Lower leg skin (tissue), 3 donors: ENCODE measurements around the gene PLXNC1.

Experiments used
- CTCF ChIP-seq, 3 donors: fragments of 450-650 bp; IDR thresholded peaks; one replicate each; pipeline ENCODE4 v1.5.1; 2016; ENCODE audit warnings: antibody characterized with exemption in 3 of 3, mild to moderate bottlenecking in 3 of 3, moderate library complexity in 2 of 3
- POLR2A ChIP-seq, 2 donors: fragments of 450-650 bp; IDR thresholded peaks; one replicate each; pipeline ENCODE4 v1.6.1; 2016 to 2017; ENCODE audit warnings: antibody characterized with exemption in 2 of 2, mild to moderate bottlenecking in 1 of 2, moderate library complexity in 1 of 2

- TF ChIP-seq CTCF (IDR thresholded peaks at IDR 0.05), result no peak
- TF ChIP-seq POLR2A (IDR thresholded peaks at IDR 0.05), result no peak
Observed at GRCh38 chr12:94180558-94181296, 32.4 kb downstream of the PLXNC1 start.
